ENCODE data around the gene DAB2IP.

Gene DAB2IP

DNA sequence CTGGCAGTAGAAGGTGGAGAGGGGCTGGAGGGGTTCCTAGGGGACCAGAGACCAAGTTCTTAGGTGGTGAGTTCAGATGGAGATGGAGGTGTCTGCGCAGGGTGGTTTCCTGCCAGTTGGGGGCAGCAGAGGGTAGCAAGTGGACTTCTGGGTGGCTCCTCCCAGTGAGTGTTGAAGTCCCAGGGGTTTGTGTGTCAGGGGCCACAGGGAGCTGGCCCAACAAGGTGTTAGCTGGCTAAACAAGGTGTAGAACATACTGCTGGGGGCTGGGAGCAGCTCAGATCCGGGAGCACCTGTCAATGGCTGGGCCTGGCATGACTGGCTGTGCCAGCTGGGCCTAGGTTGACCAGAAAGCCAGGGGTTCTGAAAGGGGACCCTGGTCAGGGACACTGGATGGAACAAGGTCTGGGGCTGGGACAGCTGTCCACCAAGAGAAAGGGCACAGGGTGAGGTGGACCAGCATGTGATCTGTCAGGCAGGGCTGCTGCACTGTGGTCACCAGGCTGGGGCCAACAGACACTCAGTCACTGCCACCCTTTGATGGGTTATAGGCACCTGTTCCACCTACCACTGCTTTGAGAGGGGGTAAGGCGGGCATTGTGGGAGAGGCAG is 35.6 kb downstream of the DAB2IP start:
- H2AFZ ChIP-seq (ENCODE audit: low read length) = no peak overlapping the region
- H3K79me2 ChIP-seq (ENCODE audit: insufficient read depth, low read length) = no peaks in the 10 kb centered on the region
- H3K4me3 ChIP-seq (ENCODE audit: low read depth, low read length, poor library complexity, severe bottlenecking) = no peak overlapping the region
- H3F3A ChIP-seq (ENCODE audit: insufficient read depth, low read length) = no peaks in the 10 kb centered on the region
- no peak overlapping the region for H3K4me2 ChIP-seq (ENCODE audit: low read length)
- no peak overlapping the region for H3K9ac ChIP-seq (ENCODE audit: low read length)
- no peaks in the 10 kb centered on the region for H3K36me3 ChIP-seq (ENCODE audit: insufficient read depth, low read length)
- no peak overlapping the region for H3K27ac ChIP-seq (ENCODE audit: low read depth, low read length, poor library complexity, severe bottlenecking)
- H3K4me1 ChIP-seq (ENCODE audit: insufficient read depth, low read length, severe bottlenecking) = peaks cover 8% of the 10 kb centered on the region
- peaks cover 5% of the 10 kb centered on the region; the same call in 1 of the 2 replicates for H3K27me3 ChIP-seq (ENCODE audit: insufficient read depth, low read length)
- no peaks in the 10 kb centered on the region for H4K20me1 ChIP-seq (ENCODE audit: insufficient read depth, low read length)
- no peaks in the 10 kb centered on the region for H3K9me3 ChIP-seq (ENCODE audit: low read length)
- TF ChIP-seq EZH2 (IDR thresholded peaks at IDR 0.05; ENCODE audit: borderline replicate concordance, low read length) = no peak
- TF ChIP-seq, protein P1, sequence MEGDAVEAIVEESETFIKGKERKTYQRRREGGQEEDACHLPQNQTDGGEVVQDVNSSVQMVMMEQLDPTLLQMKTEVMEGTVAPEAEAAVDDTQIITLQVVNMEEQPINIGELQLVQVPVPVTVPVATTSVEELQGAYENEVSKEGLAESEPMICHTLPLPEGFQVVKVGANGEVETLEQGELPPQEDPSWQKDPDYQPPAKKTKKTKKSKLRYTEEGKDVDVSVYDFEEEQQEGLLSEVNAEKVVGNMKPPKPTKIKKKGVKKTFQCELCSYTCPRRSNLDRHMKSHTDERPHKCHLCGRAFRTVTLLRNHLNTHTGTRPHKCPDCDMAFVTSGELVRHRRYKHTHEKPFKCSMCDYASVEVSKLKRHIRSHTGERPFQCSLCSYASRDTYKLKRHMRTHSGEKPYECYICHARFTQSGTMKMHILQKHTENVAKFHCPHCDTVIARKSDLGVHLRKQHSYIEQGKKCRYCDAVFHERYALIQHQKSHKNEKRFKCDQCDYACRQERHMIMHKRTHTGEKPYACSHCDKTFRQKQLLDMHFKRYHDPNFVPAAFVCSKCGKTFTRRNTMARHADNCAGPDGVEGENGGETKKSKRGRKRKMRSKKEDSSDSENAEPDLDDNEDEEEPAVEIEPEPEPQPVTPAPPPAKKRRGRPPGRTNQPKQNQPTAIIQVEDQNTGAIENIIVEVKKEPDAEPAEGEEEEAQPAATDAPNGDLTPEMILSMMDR (IDR thresholded peaks at IDR 0.05; ENCODE audit: low read length) = peak; percentile 95
- H3K9me2 ChIP-seq (ENCODE audit: low read depth, low read length) = no peaks in the 10 kb centered on the region

DNA sequence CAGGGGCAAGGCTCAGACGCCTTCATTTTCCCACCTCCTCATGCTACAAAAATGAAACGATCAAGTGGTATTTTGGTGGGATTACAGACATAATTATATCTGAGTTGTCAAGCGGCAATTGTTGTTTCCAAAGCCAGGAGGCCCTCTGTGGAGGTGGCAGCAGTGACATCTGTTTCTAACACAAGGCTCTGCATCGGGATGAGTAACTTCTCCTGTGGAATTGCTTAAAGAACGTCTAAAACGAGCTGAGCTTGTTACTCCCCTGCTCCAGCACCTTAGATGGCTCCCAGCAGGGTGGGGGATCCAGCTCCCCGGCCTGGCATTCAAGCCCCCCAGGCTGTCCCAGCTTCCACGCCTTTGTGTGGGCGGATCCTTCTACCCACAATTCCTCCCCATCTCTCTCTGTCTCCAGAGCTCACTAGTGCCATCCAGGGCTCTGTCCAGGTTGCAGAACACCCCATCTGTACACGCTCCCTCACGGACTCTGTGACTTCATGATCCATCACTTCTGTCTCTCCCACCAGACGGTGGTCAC is 36.8 kb downstream of the DAB2IP start:
- no peaks in the 10 kb centered on the region for H3F3A ChIP-seq (ENCODE audit: insufficient read depth, low read length)
- TF ChIP-seq EZH2 (IDR thresholded peaks at IDR 0.05; ENCODE audit: borderline replicate concordance, low read length) = no peak
- TF ChIP-seq, protein P1 (IDR thresholded peaks at IDR 0.05; ENCODE audit: low read length) = no peak

GRCh38 chr9:121688681-121689080 is 37.2 kb downstream of the DAB2IP start:
- Histone ChIP-seq H3K4me3 (ENCODE audit: low read depth, low read length, poor library complexity, severe bottlenecking) (no peak overlapping the region), H3K79me2 (ENCODE audit: insufficient read depth, low read length) (no peaks in the 10 kb centered on the region), H3K9me2 (ENCODE audit: low read depth, low read length) (no peaks in the 10 kb centered on the region), H2AFZ (ENCODE audit: low read length) (no peak overlapping the region), H3K27ac (ENCODE audit: low read depth, low read length, poor library complexity, severe bottlenecking) (no peak overlapping the region), H3K36me3 (ENCODE audit: insufficient read depth, low read length) (no peaks in the 10 kb centered on the region), H3K9me3 (ENCODE audit: low read length) (no peaks in the 10 kb centered on the region), H3K9ac (ENCODE audit: low read length) (no peak overlapping the region), H3K4me1 (ENCODE audit: insufficient read depth, low read length, severe bottlenecking) (peaks cover 12% of the 10 kb centered on the region), H3F3A (ENCODE audit: insufficient read depth, low read length) (no peaks in the 10 kb centered on the region), H3K27me3 (ENCODE audit: insufficient read depth, low read length) (no peaks in the 10 kb centered on the region), H4K20me1 (ENCODE audit: insufficient read depth, low read length) (no peaks in the 10 kb centered on the region), H3K4me2 (ENCODE audit: low read length) (no peak overlapping the region)
- TF ChIP-seq, protein P1 (IDR thresholded peaks at IDR 0.05; ENCODE audit: low read length) = no peak
- no peak for TF ChIP-seq EZH2 (IDR thresholded peaks at IDR 0.05; ENCODE audit: borderline replicate concordance, low read length)

More for the DNA sequence above, 36.8 kb downstream of the DAB2IP start:
- no peak overlapping the region for H3K4me3 ChIP-seq (ENCODE audit: low read depth, low read length, poor library complexity, severe bottlenecking)
- no peaks in the 10 kb centered on the region for H3K36me3 ChIP-seq (ENCODE audit: insufficient read depth, low read length)
- no peaks in the 10 kb centered on the region for H4K20me1 ChIP-seq (ENCODE audit: insufficient read depth, low read length)
- no peaks in the 10 kb centered on the region for H3K79me2 ChIP-seq (ENCODE audit: insufficient read depth, low read length)
- H3K27ac ChIP-seq (ENCODE audit: low read depth, low read length, poor library complexity, severe bottlenecking) = no peak overlapping the region
- H3K9me3 ChIP-seq (ENCODE audit: low read length) = no peaks in the 10 kb centered on the region
- no peak overlapping the region for H3K4me2 ChIP-seq (ENCODE audit: low read length)
- peaks cover 12% of the 10 kb centered on the region for H3K4me1 ChIP-seq (ENCODE audit: insufficient read depth, low read length, severe bottlenecking)
- H3K27me3 ChIP-seq (ENCODE audit: insufficient read depth, low read length) = no peaks in the 10 kb centered on the region
- H3K9me2 ChIP-seq (ENCODE audit: low read depth, low read length) = no peaks in the 10 kb centered on the region
- H3K9ac ChIP-seq (ENCODE audit: low read length) = no peak overlapping the region
- no peak overlapping the region for H2AFZ ChIP-seq (ENCODE audit: low read length)

All from OCI-LY1 (cell line).